ENCODE measurements around the gene PRKRIP1.
"Not testable (repeated sequence)": the region's sequence is repeated elsewhere in the genome, so short reads cannot be mapped to it uniquely, and the experiment has no call there.

The PRKRIP1 gene

DNA sequence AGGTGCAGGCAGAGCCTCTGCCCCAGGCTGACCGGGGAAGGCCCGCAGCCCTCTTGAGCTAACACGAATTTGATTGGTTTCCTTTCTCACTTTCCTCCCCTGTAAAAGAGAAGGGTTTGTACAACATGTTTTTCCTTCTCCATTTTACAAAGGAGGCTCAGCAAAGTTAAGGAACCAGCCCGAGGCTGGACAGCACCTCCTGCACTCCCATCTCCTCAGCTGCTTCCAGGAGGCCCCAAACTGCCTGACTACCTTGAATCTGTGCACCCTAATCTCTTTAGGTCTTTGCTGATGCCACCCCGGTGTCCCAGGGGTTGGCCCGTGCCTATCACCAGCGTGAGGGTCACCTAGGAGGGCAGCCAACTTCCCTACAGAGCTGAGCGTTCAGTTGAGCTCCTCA, 64.3 kb downstream of the PRKRIP1 start:
- no peak for DNase-seq

- DNase-seq, result no peak
These were observed 67.8 kb downstream of the PRKRIP1 start for GRCh38 chr7:102463841-102464576.

GRCh38 chr7:102464577-102465280, 68.6 kb downstream of the PRKRIP1 start, which contains the start of the genes ALKBH4 and LRWD1:
ALKBH4 (minus strand) TSS chr7:102464863; CDS start chr7:102464836, 27 bp downstream.
LRWD1 (plus strand) TSS chr7:102464984; CDS start chr7:102465081, 97 bp downstream.
- peak; percentile 95 for DNase-seq

DNA sequence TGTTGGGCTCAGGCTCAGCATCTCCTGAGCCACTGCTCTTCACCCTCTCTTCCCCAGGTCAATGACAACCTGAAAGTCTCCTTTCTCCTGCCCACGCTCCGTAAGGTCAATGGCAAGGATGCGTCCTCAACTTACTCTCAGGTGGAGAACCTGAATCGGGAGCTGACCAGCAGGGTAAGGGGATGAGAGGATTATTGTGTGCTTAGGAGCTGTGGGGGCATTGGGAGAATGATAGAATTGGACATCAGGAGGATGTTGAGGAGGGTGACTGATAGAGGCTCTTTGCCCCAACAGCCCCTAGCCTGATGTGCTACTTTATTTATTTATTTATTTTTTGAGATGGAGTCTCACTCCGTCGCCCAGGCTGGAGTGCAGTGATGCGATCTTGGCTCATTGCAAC, 69.9 kb downstream of the PRKRIP1 start:
- DNase-seq, result no peak

GRCh38 chr7:102467581-102468477, 71.7 kb downstream of the PRKRIP1 start:
- DNase-seq, result no peak

- no peak for DNase-seq
These were observed 72.6 kb downstream of the PRKRIP1 start for GRCh38 chr7:102468478-102469350.

- DNase-seq, result no peak
These were observed 73.3 kb downstream of the PRKRIP1 start for GRCh38 chr7:102469351-102469971.

DNA sequence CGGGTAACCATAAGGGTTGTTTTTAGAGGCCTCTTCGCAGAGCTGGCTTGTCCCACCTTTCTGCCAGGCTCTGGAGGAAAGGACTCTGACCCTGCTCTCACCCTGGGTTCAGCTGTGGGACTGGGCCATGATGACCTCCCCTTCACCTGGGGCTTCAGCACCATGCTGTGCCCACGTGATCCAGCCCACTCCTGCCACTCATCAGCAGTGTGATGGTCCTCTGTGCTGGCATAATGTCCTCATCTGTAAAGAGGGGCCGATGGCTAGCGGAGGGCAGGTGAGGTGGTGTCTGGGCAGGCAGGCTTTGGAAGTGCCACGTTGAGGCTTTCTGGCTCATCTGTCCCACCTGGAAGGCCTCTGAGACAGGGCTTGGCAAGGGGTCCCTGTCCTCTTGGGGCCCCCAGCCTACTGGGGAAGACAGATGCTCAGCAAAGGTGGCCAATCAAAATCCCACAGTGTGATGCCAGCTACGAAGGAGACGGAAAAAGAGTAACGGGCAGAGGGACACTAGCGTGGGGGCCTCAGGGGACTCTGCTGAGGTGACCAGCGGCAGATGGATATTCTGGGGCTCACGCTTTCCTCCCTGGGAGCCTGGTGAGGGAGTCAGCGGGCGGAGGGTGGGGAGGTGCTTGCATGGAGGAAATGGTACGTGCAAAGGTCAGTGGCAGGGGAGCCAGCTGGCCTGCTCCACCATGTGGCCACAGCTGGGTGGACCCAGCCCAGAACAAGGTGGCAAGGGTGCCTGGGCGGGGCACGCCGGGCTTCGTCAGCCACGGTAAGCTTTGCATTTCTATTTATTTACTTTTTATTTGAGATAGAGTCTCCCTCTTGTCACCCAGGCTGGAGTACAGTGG, 74.0 kb downstream of the PRKRIP1 start:
- DNase-seq, result no peak

DNA sequence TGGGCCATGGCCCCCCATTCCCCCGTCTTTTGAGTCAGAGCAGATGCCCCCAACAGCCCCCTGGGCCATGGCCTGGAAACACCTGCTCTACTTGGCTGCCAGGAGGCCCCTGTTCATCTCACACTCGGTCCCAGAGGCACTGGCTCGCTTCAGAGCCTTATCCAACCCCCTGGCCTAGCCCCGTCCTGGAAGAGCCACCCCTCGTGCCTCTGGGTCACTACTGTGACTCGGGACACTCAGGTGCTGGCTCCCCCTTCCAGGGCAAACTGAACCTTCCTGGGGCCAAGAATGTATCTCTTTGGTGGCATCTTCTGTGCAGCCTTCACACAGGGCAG, 75.6 kb downstream of the PRKRIP1 start:
- DNase-seq, result no peak

GRCh38 chr7:102472126-102473041, 76.2 kb downstream of the PRKRIP1 start:
- DNase-seq, result no peak

DNA sequence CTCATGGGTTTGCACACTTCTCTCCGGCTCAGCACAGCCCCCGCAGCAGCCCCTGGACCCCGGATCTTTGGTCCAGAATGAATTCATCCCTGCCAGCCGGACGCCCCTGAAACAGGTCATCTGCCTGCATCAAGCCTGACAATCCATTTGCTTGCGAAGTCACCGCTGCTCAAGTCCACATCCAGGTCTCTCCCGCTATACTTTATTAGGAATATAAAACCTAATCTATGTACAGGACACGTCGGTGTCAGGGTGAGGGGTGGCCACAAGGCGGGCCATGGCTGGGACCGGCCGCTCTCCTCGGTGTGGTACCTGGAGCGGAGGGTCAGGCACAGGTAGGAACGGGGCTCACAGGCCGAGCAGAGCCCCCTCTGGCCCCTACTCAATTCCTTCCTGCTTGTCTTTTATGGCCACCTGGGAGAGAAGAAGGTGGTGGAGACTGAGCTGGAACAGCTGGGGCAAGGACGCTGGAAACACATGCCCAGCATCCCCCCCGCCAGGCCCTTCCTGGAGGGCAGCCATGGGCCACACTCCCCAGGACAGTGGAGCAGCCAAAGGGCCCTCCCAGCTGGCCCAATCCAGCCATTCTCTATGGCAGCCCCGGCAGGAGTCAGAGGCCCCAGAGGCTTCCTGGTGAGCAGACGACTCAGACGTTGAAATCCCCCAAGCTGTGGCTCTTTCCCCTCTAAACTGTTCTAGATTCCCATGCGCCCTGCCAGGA, 77.3 kb downstream of the PRKRIP1 start:
- DNase-seq, result no peak

DNA sequence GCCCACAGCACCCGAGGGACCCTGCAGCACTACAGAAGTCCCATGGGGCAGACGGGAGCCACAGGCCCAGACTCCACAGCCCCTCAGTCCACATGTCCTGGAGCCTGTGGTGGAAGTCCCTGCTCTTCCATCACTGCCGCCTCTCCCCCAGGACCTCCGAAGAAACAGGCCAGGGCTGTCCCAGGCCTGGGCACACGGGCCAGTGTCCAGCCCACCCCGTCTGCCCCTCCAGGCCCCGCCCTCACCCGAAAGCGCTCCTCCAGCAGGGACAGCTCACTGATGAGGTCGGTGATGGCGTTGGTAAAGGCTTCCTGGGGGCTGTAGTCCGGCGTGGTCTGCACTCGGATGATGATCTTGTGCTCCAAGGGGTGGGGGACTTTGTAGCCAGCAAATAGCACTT, 78.0 kb downstream of the PRKRIP1 start:
- DNase-seq, result not testable (repeated sequence)

- DNase-seq, result not testable (repeated sequence)
These were observed 78.7 kb downstream of the PRKRIP1 start for GRCh38 chr7:102474736-102475435.

All from stimulated activated CD4-positive, alpha-beta T cell treated with anti-CD3 and anti-CD28 coated beads, Interleukin-1b, Interleukin-23, amount 100 ng/mL, for 48 hours (primary cell).